ENCODE data around the gene GSK3A. TPM values are rescaled to one million over a fixed set of nuclear protein-coding genes. Genes with fewer than 3 reads are reported as not detected.

Gene GSK3A
- total RNA-seq, 1 experiment from 2014 or later: 46.0 TPM

DNA sequence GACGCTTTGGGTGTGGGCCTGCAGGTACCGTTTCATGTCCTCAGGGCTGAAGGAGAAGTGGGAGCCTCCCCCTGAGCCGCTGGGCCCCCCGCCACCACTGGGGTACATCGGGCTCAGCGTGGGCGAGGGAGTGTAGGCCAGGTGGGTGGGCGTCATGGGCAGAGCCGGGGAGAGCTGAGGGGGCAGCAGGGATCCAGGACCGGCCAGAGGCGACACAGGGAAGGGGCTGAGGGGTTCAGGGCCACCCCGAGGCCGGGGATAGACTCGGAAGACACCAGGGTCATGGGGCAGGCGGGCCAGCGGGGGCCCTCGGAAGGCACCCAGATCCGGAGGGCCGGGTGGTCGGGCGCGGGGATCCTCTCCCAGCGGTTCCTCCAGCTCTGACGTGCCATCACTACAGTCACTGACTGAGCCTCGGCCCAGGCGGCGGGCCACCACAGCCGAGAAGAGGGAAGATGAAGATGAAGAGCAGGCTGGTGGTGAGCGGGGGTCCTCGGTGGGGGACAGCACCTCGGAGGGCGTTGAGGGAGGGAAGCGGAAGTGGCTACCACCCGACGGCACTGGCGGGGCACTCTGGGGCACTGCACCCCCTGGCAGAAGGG lies 6.8 kb upstream of the GSK3A start:
- no peaks in the 10 kb centered on the region for H3K27me3 ChIP-seq (ENCODE audit: control insufficient read depth, insufficient read depth, low read length)
- H3K9me3 ChIP-seq (ENCODE audit: control insufficient read depth, insufficient read depth, low read depth, low read length): no peaks in the 10 kb centered on the region
- no TSS peak for BruUV-seq (replicated peaks)
- DNase-seq (ENCODE audit: low read depth, low spot score) (no peak), ATAC-seq (no peak)
- TF ChIP-seq TCF7L2 (IDR thresholded peaks at IDR 0.05; ENCODE audit: low read depth, low read length): no peak
- TF ChIP-seq, protein P1, sequence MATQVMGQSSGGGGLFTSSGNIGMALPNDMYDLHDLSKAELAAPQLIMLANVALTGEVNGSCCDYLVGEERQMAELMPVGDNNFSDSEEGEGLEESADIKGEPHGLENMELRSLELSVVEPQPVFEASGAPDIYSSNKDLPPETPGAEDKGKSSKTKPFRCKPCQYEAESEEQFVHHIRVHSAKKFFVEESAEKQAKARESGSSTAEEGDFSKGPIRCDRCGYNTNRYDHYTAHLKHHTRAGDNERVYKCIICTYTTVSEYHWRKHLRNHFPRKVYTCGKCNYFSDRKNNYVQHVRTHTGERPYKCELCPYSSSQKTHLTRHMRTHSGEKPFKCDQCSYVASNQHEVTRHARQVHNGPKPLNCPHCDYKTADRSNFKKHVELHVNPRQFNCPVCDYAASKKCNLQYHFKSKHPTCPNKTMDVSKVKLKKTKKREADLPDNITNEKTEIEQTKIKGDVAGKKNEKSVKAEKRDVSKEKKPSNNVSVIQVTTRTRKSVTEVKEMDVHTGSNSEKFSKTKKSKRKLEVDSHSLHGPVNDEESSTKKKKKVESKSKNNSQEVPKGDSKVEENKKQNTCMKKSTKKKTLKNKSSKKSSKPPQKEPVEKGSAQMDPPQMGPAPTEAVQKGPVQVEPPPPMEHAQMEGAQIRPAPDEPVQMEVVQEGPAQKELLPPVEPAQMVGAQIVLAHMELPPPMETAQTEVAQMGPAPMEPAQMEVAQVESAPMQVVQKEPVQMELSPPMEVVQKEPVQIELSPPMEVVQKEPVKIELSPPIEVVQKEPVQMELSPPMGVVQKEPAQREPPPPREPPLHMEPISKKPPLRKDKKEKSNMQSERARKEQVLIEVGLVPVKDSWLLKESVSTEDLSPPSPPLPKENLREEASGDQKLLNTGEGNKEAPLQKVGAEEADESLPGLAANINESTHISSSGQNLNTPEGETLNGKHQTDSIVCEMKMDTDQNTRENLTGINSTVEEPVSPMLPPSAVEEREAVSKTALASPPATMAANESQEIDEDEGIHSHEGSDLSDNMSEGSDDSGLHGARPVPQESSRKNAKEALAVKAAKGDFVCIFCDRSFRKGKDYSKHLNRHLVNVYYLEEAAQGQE (IDR thresholded peaks at IDR 0.05; ENCODE audit: insufficient read depth in 1 of 2, low read depth in 2 of 2, low read length in 1 of 2): no peak
- TF ChIP-seq SIN3A (IDR thresholded peaks at IDR 0.05; ENCODE audit: borderline replicate concordance, insufficient read depth, low read depth, low read length): no peak
- no peak for TF ChIP-seq POLR2AphosphoS5 (IDR thresholded peaks at IDR 0.05; ENCODE audit: low read depth, low read length)
- TF ChIP-seq CTCF (IDR thresholded peaks at IDR 0.05): no peak
- CTCF ChIA-PET: no interaction called here
- no peak overlapping the region for H3K4me3 ChIP-seq (ENCODE audit: low read depth in 2 of 2, low read length in 2 of 2)
- no peak overlapping the region for H3K27ac ChIP-seq (ENCODE audit: low read length)
- H3K4me1 ChIP-seq (ENCODE audit: control insufficient read depth, insufficient read depth, low read length): peaks cover 38% of the 10 kb centered on the region
- in situ Hi-C loops (cut with HindIII; ENCODE audit: low pct_unique_long_range_greater_than_20kb, low sequenced_read_pairs) (no loop called here), intact Hi-C loops (cut with micrococcal nuclease; ENCODE audit: unreplicated experiment) (loop anchor here (5.0 kb wide), 1 partner anchor 33 kb away; no protein-coding TSS in a partner anchor)
- POLR2A ChIA-PET: interaction anchor here (0.6 kb wide), 1 partner anchor 47 kb away, joined by 6 read pairs; no protein-coding TSS in a partner anchor
- no peaks in the 10 kb centered on the region for H3K36me3 ChIP-seq (ENCODE audit: control insufficient read depth, insufficient read depth, low read length)

DNA sequence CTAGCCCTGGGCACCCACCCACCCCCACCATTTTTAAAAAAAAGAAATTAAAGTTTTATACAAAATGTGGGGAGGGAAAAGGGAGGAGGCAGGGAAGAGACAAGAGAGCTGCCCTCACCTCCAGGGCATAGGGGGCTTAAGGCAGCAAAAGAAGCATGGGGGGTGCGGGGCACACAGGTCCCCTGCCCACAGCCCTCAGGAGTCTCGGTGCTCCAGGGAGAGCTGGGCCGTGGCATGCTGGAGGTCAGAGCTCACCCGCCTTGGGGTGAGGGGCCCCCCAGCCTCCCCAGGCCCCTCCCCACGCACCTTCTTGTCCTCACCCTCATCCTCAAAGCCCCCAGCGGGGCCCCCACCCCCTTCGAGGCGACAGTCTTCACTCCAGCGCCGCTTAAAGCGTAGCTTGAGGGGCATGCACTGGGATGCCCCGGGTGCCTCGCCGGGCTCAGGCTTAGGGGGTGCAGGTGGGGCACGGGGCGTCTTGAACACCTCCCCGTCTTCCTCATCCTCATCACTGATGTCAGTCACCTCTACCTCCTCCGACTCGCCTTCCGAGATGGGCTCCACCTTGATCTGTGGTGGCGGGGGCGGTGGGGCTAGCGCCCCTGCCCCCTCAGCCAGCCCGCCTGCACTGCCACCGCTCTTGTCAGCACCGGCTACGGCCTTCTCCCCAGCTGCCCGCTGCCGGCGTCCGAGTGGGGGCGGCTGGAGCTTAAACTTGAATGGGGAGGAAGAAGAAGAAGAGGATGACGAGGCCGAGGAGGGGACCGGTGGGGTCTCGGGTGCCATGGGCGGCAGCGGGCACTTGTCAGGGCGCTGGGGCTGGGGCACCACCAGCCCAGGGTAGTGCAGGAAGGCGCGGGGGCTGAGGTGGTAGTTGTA lies 6.1 kb upstream of the GSK3A start:
- intact Hi-C loops (cut with micrococcal nuclease; ENCODE audit: unreplicated experiment) (loop anchor here (5.0 kb wide), 1 partner anchor 34 kb away; no protein-coding TSS in a partner anchor), in situ Hi-C loops (cut with HindIII; ENCODE audit: low pct_unique_long_range_greater_than_20kb, low sequenced_read_pairs) (no loop called here)
- TF ChIP-seq TCF7L2 (IDR thresholded peaks at IDR 0.05; ENCODE audit: low read depth, low read length) (no peak), POLR2AphosphoS5 (IDR thresholded peaks at IDR 0.05; ENCODE audit: low read depth, low read length) (no peak), CTCF (IDR thresholded peaks at IDR 0.05) (no peak), SIN3A (IDR thresholded peaks at IDR 0.05; ENCODE audit: borderline replicate concordance, insufficient read depth, low read depth, low read length) (no peak)
- TF ChIP-seq, protein P1 (IDR thresholded peaks at IDR 0.05; ENCODE audit: insufficient read depth in 1 of 2, low read depth in 2 of 2, low read length in 1 of 2): no peak
- Histone ChIP-seq H3K4me1 (ENCODE audit: control insufficient read depth, insufficient read depth, low read length) (peaks cover 38% of the 10 kb centered on the region), H3K4me3 (ENCODE audit: low read depth in 2 of 2, low read length in 2 of 2) (no peak overlapping the region), H3K9me3 (ENCODE audit: control insufficient read depth, insufficient read depth, low read depth, low read length) (no peaks in the 10 kb centered on the region), H3K27me3 (ENCODE audit: control insufficient read depth, insufficient read depth, low read length) (no peaks in the 10 kb centered on the region), H3K36me3 (ENCODE audit: control insufficient read depth, insufficient read depth, low read length) (no peaks in the 10 kb centered on the region; the same call in 1 of the 2 replicates), H3K27ac (ENCODE audit: low read length) (no peak overlapping the region)
- DNase-seq (ENCODE audit: low read depth, low spot score): no peak
- POLR2A ChIA-PET: interaction anchor here (0.6 kb wide), 1 partner anchor 47 kb away, joined by 6 read pairs; no protein-coding TSS in a partner anchor
- no peak for ATAC-seq
- no TSS peak for BruUV-seq (replicated peaks)
- CTCF ChIA-PET: interaction anchor here (0.6 to 4.5 kb wide), 3 partner anchors 14 to 144 kb away, joined by 3 to 38 read pairs (median 12); no protein-coding TSS in a partner anchor

All from Panc1 (cell line).